GM23338 (cell line): ENCODE results near the gene ITIH5. TPM values are rescaled to one million over a fixed set of nuclear protein-coding genes. Genes with fewer than 3 reads are reported as not detected.

Experiments
- ATAC-seq: fragments of 200-7000 bp; cut with Tn5 transposase; 3 replicates; pipeline ENCODE4 v1.9.1; 2020
- DNase-seq: peaks from one replicate; pipeline ENCODE4 v3.0.0-alpha.2; 2015; ENCODE audit warnings: low spot score
- H2AFZ ChIP-seq: fragments of 200-600 bp; sonication (generic); 2 replicates; pipeline ENCODE4 v1.8.0; 2016; ENCODE audit warnings: antibody characterized with exemption, mild to moderate bottlenecking, moderate library complexity
- H3F3A ChIP-seq: fragments of 200-600 bp; sonication (generic); replicated peaks from 2 replicates; pipeline ENCODE4 v1.8.0; 2017; ENCODE audit warnings: antibody characterized with exemption, mixed run types, low read depth
- H3K27ac ChIP-seq: fragments of 200-600 bp; sonication (generic); 2 replicates; pipeline ENCODE4 v1.6.1; 2016; ENCODE audit warnings: low read depth
- H3K27me3 ChIP-seq: fragments of 200-600 bp; sonication (generic); 2 replicates; pipeline ENCODE4 v1.8.0; 2016; ENCODE audit warnings: mild to moderate bottlenecking, mixed run types, moderate library complexity; ENCODE audit not compliant: insufficient read depth
- H3K36me3 ChIP-seq: fragments of 200-600 bp; sonication (generic); 2 replicates; pipeline ENCODE4 v1.8.0; 2016; ENCODE audit warnings: mild to moderate bottlenecking; ENCODE audit not compliant: insufficient read depth
- H3K4me1 ChIP-seq: fragments of 200-600 bp; sonication (generic); 2 replicates; pipeline ENCODE4 v1.8.0; 2016; ENCODE audit warnings: mild to moderate bottlenecking, moderate library complexity; ENCODE audit not compliant: insufficient read depth
- H3K4me2 ChIP-seq: fragments of 200-600 bp; sonication (generic); 2 replicates; pipeline ENCODE4 v1.7.1; 2017; ENCODE audit warnings: mixed run types
- H3K4me3 ChIP-seq: fragments of 200-600 bp; sonication (generic); 2 replicates; pipeline ENCODE4 v1.6.1; 2016; ENCODE audit warnings: mixed run types
- H3K79me2 ChIP-seq: fragments of 200-600 bp; sonication (generic); replicated peaks from 2 replicates; pipeline ENCODE4 v1.8.0; 2017; ENCODE audit warnings: mild to moderate bottlenecking; ENCODE audit not compliant: insufficient read depth
- H3K9me2 ChIP-seq: fragments of 200-600 bp; sonication (generic); 2 replicates; pipeline ENCODE4 v1.8.0; 2017; ENCODE audit not compliant: insufficient read depth
- H4K20me1 ChIP-seq: fragments of 200-600 bp; sonication (generic); replicated peaks from 2 replicates; pipeline ENCODE4 v1.8.0; 2017; ENCODE audit warnings: mild to moderate bottlenecking; ENCODE audit not compliant: insufficient read depth
- H3K27ac Mint-ChIP-seq: 2 replicates; pipeline ENCODE4 v1.8.0; 2020; ENCODE audit warnings: inconsistent platforms, mild to moderate bottlenecking, moderate library complexity, mixed read lengths
- H3K27me3 Mint-ChIP-seq: 3 replicates; pipeline ENCODE4 v1.8.0; 2022; ENCODE audit warnings: low read depth, mild to moderate bottlenecking, moderate library complexity, mixed read lengths, inconsistent platforms; ENCODE audit not compliant: insufficient read depth, poor library complexity
- H3K36me3 Mint-ChIP-seq: 3 replicates; pipeline ENCODE4 v1.8.0; 2021; ENCODE audit warnings: low read depth, mild to moderate bottlenecking, inconsistent platforms, moderate library complexity, mixed read lengths
- H3K4me1 Mint-ChIP-seq: 3 replicates; pipeline ENCODE4 v1.8.0; 2020; ENCODE audit warnings: mild to moderate bottlenecking, inconsistent platforms, mixed read lengths
- H3K4me3 Mint-ChIP-seq: 3 replicates; pipeline ENCODE4 v1.8.0; 2021; ENCODE audit warnings: moderate library complexity, mild to moderate bottlenecking, inconsistent platforms, mixed read lengths
- H3K9me3 Mint-ChIP-seq: 3 replicates; pipeline ENCODE4 v1.8.0; 2020; ENCODE audit warnings: moderate library complexity, mild to moderate bottlenecking, inconsistent platforms, mixed read lengths
- CREB1 ChIP-seq: fragments of 250-450 bp; sonication (Bioruptor Pico); IDR thresholded peaks from 2 replicates; pipeline ENCODE4 v1.5.0; 2020; ENCODE audit warnings: low read depth, mild to moderate bottlenecking, moderate library complexity
- EZH2phosphoT487 ChIP-seq: fragments of 200-600 bp; sonication (generic); IDR thresholded peaks from one replicate; pipeline ENCODE4 v1.8.1; 2018; ENCODE audit warnings: antibody characterized with exemption; ENCODE audit not compliant: unreplicated experiment
- NANOG ChIP-seq: IDR thresholded peaks from 2 replicates; pipeline ENCODE4 v1.6.1; 2016; ENCODE audit warnings: antibody characterized with exemption, borderline replicate concordance
- STAT1 ChIP-seq: IDR thresholded peaks from one replicate; pipeline ENCODE4 v1.6.1; 2016; ENCODE audit warnings: antibody characterized with exemption; ENCODE audit not compliant: unreplicated experiment
- ZNF114 ChIP-seq: fragments of 250-450 bp; sonication (Bioruptor Pico); IDR thresholded peaks from 2 replicates; pipeline ENCODE4 v1.5.0; 2020; ENCODE audit warnings: mild to moderate bottlenecking, moderate library complexity
- ZNF331 ChIP-seq: fragments of 250-450 bp; sonication (Bioruptor Pico); IDR thresholded peaks from 2 replicates; pipeline ENCODE4 v1.5.0; 2020; ENCODE audit warnings: low read depth, mild to moderate bottlenecking, moderate library complexity
- polyA plus RNA-seq: library from polyadenylated mRNA; unstranded; fragments of >200 nt; fragmentation: Nextera tagmentation; extraction: Ambion mirVana; gene quantifications from 2 replicates; pipeline ENCODE4 v1.2.1, GENCODE V29; 2016
- total RNA-seq: library from RNA; depleted of rRNA; stranded (reverse); fragments of >200 nt; shearing (Covaris generic); gene quantifications from 2 replicates; pipeline ENCODE4 v1.2.3, GENCODE V29; 2014
- TF ChIP-seq, protein P1 (sequence below), 2 experiments: fragments of 200-600 bp in 1 of 2; sonication (generic) in 1 of 2; conservative IDR thresholded peaks; 2 replicates each; pipeline versions ENCODE4 v1.5.1 to v1.6.1; 2016 to 2017; ENCODE audit warnings: antibody characterized with exemption in 2 of 2, low read depth in 2 of 2, mild to moderate bottlenecking in 2 of 2, moderate library complexity in 1 of 2
- TF ChIP-seq, protein P2 (sequence below): IDR thresholded peaks from one replicate; pipeline ENCODE4 v1.6.1; 2018; ENCODE audit warnings: antibody characterized with exemption; ENCODE audit not compliant: unreplicated experiment
- TF ChIP-seq, protein P3 (sequence below): IDR thresholded peaks from 2 replicates; pipeline ENCODE4 v1.6.1; 2016; ENCODE audit warnings: antibody characterized with exemption
- TF ChIP-seq, protein P4 (sequence below): fragments of 250-450 bp; sonication (Bioruptor Pico); IDR thresholded peaks from 2 replicates; pipeline ENCODE4 v1.5.0; 2020; ENCODE audit warnings: mild to moderate bottlenecking, moderate library complexity

The ITIH5 gene
- total and polyA plus RNA-seq, 2 experiments from 2014 or later: 0.99 to 2.2 TPM

DNA sequence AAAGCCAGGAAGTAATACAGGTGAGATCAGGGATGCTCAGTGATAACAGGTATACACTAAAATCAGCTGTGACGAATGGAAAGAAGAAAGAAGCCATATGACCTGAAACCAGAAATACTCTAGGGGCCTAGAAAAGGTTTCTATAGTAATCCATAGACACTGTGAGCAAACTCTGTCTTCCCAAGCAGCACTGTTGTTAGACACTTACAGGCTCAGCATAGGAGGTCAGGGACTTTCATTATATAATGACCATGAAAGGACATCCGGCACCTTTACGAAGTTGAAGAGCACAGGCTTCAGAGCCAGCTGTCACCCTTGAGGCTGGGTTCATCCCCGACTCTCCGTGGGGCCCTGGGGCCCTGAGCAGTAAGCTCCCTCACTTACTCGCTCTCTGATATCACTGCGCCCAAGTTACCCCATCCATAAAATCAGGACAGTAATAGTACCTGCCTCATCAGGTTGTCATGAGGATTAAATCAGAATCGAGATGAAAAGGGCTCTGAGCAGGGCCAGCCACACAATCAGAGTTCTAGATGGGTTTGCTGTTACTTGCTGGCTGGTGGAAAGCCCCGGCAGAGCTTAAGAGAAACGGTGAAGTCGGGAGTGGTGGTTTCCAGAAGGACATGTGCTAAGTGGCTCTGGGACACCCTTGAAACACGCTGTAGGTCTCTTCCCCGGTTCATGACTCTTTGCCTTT lies 79.5 kb downstream of the ITIH5 start (continued):
- TF ChIP-seq, protein P1, sequence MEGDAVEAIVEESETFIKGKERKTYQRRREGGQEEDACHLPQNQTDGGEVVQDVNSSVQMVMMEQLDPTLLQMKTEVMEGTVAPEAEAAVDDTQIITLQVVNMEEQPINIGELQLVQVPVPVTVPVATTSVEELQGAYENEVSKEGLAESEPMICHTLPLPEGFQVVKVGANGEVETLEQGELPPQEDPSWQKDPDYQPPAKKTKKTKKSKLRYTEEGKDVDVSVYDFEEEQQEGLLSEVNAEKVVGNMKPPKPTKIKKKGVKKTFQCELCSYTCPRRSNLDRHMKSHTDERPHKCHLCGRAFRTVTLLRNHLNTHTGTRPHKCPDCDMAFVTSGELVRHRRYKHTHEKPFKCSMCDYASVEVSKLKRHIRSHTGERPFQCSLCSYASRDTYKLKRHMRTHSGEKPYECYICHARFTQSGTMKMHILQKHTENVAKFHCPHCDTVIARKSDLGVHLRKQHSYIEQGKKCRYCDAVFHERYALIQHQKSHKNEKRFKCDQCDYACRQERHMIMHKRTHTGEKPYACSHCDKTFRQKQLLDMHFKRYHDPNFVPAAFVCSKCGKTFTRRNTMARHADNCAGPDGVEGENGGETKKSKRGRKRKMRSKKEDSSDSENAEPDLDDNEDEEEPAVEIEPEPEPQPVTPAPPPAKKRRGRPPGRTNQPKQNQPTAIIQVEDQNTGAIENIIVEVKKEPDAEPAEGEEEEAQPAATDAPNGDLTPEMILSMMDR (conservative IDR thresholded peaks at IDR 0.05; ENCODE audit: low read depth in 2 of 2): no peak
- TF ChIP-seq, protein P2, sequence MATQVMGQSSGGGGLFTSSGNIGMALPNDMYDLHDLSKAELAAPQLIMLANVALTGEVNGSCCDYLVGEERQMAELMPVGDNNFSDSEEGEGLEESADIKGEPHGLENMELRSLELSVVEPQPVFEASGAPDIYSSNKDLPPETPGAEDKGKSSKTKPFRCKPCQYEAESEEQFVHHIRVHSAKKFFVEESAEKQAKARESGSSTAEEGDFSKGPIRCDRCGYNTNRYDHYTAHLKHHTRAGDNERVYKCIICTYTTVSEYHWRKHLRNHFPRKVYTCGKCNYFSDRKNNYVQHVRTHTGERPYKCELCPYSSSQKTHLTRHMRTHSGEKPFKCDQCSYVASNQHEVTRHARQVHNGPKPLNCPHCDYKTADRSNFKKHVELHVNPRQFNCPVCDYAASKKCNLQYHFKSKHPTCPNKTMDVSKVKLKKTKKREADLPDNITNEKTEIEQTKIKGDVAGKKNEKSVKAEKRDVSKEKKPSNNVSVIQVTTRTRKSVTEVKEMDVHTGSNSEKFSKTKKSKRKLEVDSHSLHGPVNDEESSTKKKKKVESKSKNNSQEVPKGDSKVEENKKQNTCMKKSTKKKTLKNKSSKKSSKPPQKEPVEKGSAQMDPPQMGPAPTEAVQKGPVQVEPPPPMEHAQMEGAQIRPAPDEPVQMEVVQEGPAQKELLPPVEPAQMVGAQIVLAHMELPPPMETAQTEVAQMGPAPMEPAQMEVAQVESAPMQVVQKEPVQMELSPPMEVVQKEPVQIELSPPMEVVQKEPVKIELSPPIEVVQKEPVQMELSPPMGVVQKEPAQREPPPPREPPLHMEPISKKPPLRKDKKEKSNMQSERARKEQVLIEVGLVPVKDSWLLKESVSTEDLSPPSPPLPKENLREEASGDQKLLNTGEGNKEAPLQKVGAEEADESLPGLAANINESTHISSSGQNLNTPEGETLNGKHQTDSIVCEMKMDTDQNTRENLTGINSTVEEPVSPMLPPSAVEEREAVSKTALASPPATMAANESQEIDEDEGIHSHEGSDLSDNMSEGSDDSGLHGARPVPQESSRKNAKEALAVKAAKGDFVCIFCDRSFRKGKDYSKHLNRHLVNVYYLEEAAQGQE: no peak

DNA sequence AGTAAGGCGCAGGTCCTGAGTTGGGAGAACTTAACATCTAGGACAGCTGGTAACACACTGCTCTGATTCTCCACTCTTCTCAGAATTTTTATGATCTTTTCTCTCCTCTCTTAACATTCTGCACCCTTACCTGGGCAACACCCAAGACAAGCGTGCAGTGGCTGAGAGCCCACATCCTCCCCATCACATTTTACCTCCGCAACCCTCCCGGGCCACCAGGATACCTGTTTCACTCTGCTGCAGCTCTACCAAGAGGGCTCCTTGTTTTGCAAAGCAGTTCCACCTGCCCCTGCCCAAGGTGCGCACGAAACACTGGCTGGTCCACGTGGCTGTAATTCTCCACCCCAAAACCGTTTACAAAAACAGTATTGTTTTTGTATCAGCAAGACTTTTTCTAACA lies 81.5 kb downstream of the ITIH5 start:
- no peak overlapping the region for H3K27ac Mint-ChIP-seq
- H3K4me3 Mint-ChIP-seq: no peak overlapping the region
- 0 out of 3 replicates have a peak, but pooled peaks cover 4% of the 10 kb centered on the region for H3K4me1 Mint-ChIP-seq

More for the DNA sequence above, 81.5 kb downstream of the ITIH5 start:
- no peaks in the 10 kb centered on the region for H3K36me3 Mint-ChIP-seq
- Histone ChIP-seq H2AFZ (no peak overlapping the region), H3K4me1 (no peaks in the 10 kb centered on the region), H4K20me1 (no peaks in the 10 kb centered on the region), H3K9me2 (no peaks in the 10 kb centered on the region), H3K27ac (no peak overlapping the region), H3K4me2 (no peak overlapping the region), H3K27me3 (no peaks in the 10 kb centered on the region), H3F3A (no peaks in the 10 kb centered on the region), H3K79me2 (no peaks in the 10 kb centered on the region), H3K4me3 (no peak overlapping the region), H3K36me3 (no peaks in the 10 kb centered on the region)
- DNase-seq: no peak
- ATAC-seq: no peak
- H3K27me3 Mint-ChIP-seq: peaks cover under 1% of the 10 kb centered on the region
- TF ChIP-seq, protein P3, sequence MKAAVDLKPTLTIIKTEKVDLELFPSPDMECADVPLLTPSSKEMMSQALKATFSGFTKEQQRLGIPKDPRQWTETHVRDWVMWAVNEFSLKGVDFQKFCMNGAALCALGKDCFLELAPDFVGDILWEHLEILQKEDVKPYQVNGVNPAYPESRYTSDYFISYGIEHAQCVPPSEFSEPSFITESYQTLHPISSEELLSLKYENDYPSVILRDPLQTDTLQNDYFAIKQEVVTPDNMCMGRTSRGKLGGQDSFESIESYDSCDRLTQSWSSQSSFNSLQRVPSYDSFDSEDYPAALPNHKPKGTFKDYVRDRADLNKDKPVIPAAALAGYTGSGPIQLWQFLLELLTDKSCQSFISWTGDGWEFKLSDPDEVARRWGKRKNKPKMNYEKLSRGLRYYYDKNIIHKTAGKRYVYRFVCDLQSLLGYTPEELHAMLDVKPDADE: no peak
- TF ChIP-seq STAT1: no peak
- TF ChIP-seq ZNF331 (CRISPR knock-in tag): no peak
- no peak for TF ChIP-seq ZNF114 (CRISPR knock-in tag)
- no peak for TF ChIP-seq NANOG
- no peak for TF ChIP-seq CREB1 (CRISPR knock-in tag)
- TF ChIP-seq EZH2phosphoT487: no peak
- TF ChIP-seq, protein P4, sequence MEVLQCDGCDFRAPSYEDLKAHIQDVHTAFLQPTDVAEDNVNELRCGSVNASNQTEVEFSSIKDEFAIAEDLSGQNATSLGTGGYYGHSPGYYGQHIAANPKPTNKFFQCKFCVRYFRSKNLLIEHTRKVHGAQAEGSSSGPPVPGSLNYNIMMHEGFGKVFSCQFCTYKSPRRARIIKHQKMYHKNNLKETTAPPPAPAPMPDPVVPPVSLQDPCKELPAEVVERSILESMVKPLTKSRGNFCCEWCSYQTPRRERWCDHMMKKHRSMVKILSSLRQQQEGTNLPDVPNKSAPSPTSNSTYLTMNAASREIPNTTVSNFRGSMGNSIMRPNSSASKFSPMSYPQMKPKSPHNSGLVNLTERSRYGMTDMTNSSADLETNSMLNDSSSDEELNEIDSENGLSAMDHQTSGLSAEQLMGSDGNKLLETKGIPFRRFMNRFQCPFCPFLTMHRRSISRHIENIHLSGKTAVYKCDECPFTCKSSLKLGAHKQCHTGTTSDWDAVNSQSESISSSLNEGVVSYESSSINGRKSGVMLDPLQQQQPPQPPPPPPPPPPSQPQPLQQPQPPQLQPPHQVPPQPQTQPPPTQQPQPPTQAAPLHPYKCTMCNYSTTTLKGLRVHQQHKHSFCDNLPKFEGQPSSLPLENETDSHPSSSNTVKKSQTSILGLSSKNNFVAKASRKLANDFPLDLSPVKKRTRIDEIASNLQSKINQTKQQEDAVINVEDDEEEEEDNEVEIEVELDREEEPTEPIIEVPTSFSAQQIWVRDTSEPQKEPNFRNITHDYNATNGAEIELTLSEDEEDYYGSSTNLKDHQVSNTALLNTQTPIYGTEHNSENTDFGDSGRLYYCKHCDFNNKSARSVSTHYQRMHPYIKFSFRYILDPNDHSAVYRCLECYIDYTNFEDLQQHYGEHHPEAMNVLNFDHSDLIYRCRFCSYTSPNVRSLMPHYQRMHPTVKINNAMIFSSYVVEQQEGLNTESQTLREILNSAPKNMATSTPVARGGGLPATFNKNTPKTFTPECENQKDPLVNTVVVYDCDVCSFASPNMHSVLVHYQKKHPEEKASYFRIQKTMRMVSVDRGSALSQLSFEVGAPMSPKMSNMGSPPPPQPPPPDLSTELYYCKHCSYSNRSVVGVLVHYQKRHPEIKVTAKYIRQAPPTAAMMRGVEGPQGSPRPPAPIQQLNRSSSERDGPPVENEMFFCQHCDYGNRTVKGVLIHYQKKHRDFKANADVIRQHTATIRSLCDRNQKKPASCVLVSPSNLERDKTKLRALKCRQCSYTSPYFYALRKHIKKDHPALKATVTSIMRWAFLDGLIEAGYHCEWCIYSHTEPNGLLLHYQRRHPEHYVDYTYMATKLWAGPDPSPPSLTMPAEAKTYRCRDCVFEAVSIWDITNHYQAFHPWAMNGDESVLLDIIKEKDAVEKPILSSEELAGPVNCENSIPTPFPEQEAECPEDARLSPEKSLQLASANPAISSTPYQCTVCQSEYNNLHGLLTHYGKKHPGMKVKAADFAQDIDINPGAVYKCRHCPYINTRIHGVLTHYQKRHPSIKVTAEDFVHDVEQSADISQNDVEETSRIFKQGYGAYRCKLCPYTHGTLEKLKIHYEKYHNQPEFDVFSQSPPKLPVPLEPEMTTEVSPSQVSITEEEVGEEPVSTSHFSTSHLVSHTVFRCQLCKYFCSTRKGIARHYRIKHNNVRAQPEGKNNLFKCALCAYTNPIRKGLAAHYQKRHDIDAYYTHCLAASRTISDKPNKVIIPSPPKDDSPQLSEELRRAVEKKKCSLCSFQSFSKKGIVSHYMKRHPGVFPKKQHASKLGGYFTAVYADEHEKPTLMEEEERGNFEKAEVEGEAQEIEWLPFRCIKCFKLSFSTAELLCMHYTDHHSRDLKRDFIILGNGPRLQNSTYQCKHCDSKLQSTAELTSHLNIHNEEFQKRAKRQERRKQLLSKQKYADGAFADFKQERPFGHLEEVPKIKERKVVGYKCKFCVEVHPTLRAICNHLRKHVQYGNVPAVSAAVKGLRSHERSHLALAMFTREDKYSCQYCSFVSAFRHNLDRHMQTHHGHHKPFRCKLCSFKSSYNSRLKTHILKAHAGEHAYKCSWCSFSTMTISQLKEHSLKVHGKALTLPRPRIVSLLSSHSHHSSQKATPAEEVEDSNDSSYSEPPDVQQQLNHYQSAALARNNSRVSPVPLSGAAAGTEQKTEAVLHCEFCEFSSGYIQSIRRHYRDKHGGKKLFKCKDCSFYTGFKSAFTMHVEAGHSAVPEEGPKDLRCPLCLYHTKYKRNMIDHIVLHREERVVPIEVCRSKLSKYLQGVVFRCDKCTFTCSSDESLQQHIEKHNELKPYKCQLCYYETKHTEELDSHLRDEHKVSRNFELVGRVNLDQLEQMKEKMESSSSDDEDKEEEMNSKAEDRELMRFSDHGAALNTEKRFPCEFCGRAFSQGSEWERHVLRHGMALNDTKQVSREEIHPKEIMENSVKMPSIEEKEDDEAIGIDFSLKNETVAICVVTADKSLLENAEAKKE: no peak
- no peaks in the 10 kb centered on the region; the same call in 2 of the 3 replicates for H3K9me3 Mint-ChIP-seq
